GM12891 (cell line): ENCODE results near the gene SLC2A10. TPM values are rescaled to one million over a fixed set of nuclear protein-coding genes. Genes with fewer than 3 reads are reported as not detected.

Experiments
- DNase-seq: peaks from one replicate; pipeline ENCODE4 v3.0.0; 2011; ENCODE audit warnings: low spot score; ENCODE audit not compliant: insufficient read length
- FAIRE-seq: peaks from 2 replicates; lab custom pipeline; 2011; peaks lifted over from hg19 to GRCh38; lab: Jason Lieb, UNC
- PAX5 ChIP-seq: IDR thresholded peaks from 2 replicates; pipeline ENCODE4 v1.6.1; 2011; ENCODE audit warnings: low read length, moderate library complexity, mild to moderate bottlenecking; ENCODE audit not compliant: insufficient read depth, severe bottlenecking
- POLR2A ChIP-seq: IDR thresholded peaks from 2 replicates; pipeline ENCODE4 v1.6.1; 2011; ENCODE audit warnings: low read depth, low read length, control low read depth
- POLR2AphosphoS5 ChIP-seq: IDR thresholded peaks from 2 replicates; pipeline ENCODE4 v1.6.1; 2011; ENCODE audit warnings: low read depth, low read length, control low read depth
- POU2F2 ChIP-seq: IDR thresholded peaks from 2 replicates; pipeline ENCODE4 v1.6.1; 2011; ENCODE audit warnings: low read depth, mild to moderate bottlenecking, control low read depth, low read length, moderate library complexity
- SPI1 ChIP-seq: IDR thresholded peaks from 2 replicates; pipeline ENCODE4 v1.6.1; 2011; ENCODE audit warnings: low read depth, low read length, control low read depth
- TAF1 ChIP-seq: IDR thresholded peaks from 2 replicates; pipeline ENCODE4 v1.6.1; 2011; ENCODE audit warnings: low read depth, low read length, control low read depth
- polyA plus RNA-seq: library from polyadenylated mRNA; unstranded; fragments of >200 nt; gene quantifications from one replicate; pipeline ENCODE4 v1.2.1, GENCODE V29; 2012; ENCODE audit warnings: low read depth, missing spikeins, inconsistent platforms; ENCODE audit not compliant: missing spikeins

The SLC2A10 gene
- not detected for polyA plus RNA-seq

DNA sequence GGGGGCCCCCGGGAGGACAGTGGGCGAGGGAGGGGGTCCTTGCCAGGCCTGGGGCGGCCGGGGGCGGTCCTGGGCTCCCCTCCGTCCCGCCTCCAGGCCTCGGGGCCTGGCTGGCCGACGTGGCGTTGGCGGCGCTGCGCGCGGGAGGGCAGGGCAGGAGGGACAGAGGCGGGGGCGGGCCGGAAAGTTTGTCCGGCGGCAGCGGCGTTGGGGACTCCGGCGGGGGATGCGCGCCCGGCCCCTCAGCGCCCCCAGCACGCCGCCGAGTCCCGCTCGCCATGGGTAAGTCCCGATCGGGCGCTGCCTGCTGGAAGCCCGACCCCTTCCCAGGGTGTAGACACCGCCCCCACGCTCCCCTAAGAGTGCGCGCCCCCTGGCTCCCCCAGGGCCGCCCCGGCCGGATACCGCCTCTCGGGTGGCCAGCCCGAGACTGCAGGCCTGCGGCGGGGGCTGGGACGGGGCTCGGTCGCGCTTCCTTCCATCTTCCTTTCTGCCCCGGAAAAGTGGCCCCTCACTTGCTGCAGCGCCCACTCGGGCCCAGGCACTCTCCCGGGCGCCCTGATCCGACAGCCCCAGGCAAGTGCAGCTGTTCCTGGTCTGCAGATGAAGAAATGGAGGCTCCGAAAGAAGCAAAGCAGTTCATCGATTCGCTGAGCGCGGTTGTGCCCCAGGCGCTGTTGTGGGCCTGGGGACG, at the start of gene SLC2A10:
SLC2A10 (plus strand) TSS at position 191 of the 694 bp plus-strand sequence; CDS start at position 279, 88 bp downstream.
- no peak for TF ChIP-seq POLR2AphosphoS5
- TF ChIP-seq POU2F2, result no peak
- no peak for TF ChIP-seq PAX5
- TF ChIP-seq SPI1, result no peak
- DNase-seq, result no peak
- FAIRE-seq, result no peak

- no peak for TF ChIP-seq PAX5
- no peak for TF ChIP-seq POU2F2
- TF ChIP-seq SPI1, result no peak
- TF ChIP-seq POLR2AphosphoS5, result no peak
- TF ChIP-seq TAF1, result no peak
- FAIRE-seq (no peak), DNase-seq (no peak)
Observed at GRCh38 chr20:46660487-46660886, 49.0 kb upstream of the SLC2A10 start.

GRCh38 chr20:46661659-46662058, 47.8 kb upstream of the SLC2A10 start:
- DNase-seq (no peak), FAIRE-seq (no peak)
- TF ChIP-seq POU2F2 (no peak), POLR2AphosphoS5 (no peak), POLR2A (no peak), PAX5 (no peak), SPI1 (no peak), TAF1 (no peak)

DNA sequence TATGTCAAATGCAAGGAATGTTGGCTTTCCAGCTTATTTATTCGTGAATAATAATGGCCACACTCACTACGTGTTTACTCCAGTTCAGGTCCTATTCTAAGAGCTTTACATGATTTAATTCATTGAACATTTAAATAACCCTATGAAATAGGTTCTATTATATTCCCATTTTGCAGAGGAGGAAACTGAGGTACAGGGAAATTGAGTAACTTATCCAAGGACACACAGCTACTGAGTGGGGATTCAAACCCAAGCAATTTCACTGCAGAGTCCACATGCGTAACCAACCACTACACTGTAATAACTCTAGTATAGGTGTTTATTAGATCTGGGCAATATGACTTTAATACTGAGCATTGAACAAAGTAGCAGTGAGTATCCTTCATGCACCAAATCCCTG, 45.9 kb upstream of the SLC2A10 start:
- TF ChIP-seq POLR2AphosphoS5 (no peak), TAF1 (no peak), POU2F2 (no peak), SPI1 (no peak), PAX5 (no peak), POLR2A (no peak)
- DNase-seq, result no peak
- FAIRE-seq, result no peak

DNA sequence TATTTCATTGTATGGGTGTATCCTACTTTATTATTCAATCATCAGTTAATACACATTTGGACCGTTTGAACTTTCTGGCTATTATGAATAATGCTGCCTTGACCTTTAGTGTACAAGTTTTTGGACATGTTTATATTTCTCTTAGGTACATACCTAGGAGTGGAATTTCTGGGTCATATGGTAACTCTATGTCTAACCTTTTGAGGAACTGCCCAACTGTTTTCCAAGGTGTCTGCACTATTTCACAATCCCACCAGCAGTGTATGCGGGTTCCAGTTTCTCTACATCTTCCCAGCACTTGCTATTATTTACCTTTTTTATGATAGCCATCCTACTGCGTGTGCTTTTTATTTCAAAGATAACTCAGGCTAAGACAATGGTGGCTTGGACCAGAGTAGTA, 43.8 kb upstream of the SLC2A10 start:
- DNase-seq (no peak), FAIRE-seq (no peak)
- no peak for TF ChIP-seq POLR2AphosphoS5
- TF ChIP-seq TAF1, result no peak
- TF ChIP-seq PAX5, result no peak
- TF ChIP-seq POLR2A, result no peak
- TF ChIP-seq POU2F2, result no peak
- no peak for TF ChIP-seq SPI1

GRCh38 chr20:46666306-46666705, 43.1 kb upstream of the SLC2A10 start:
- no peak for FAIRE-seq
- TF ChIP-seq POLR2A, result no peak
- TF ChIP-seq POLR2AphosphoS5, result no peak
- no peak for TF ChIP-seq SPI1
- no peak for TF ChIP-seq TAF1
- no peak for TF ChIP-seq PAX5
- TF ChIP-seq POU2F2, result no peak

DNA sequence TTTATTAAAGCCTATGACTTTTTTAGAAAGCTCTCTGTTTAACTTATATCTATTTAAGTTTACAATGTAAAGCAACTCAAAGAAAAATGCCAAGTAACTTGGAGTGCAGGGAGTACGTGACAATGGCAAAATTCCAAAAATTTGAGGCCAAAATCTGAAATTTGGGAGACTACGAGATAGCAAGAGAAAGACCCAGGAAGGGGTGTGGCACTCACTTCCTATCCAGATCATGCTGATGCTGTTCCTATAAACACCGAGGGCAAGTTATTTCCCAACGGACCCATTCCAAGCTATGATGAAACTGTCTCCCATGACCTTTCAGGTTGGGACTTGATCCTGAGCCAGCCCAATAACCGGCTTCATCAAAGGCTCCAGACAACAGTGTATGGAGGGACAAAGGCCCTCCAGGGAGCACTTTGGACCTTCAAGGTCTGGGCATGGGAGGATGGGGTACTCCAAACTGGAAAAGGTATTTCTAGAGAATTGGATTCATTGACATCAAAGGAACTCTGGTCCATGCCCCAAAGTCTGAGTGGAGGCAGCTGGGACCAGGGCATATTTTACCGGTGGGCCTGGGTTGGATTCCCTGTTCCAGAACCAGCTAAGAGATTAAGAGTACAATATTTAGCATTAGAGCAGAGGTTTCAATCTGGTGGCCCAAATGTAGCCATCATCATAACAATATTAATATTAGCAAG, 42.5 kb upstream of the SLC2A10 start:
- TF ChIP-seq POLR2AphosphoS5, result no peak
- TF ChIP-seq PAX5, result no peak
- TF ChIP-seq POU2F2, result no peak
- no peak for TF ChIP-seq POLR2A
- no peak for TF ChIP-seq TAF1
- no peak for TF ChIP-seq SPI1
- FAIRE-seq, result no peak
- no peak for DNase-seq

More at GRCh38 chr20:46666306-46666705, 43.1 kb upstream of the SLC2A10 start:
- DNase-seq, result no peak

- FAIRE-seq (no peak), DNase-seq (no peak)
- no peak for TF ChIP-seq POLR2A
- no peak for TF ChIP-seq TAF1
- no peak for TF ChIP-seq SPI1
- no peak for TF ChIP-seq POLR2AphosphoS5
- TF ChIP-seq PAX5, result no peak
- no peak for TF ChIP-seq POU2F2
Observed at GRCh38 chr20:46670228-46670584, 39.2 kb upstream of the SLC2A10 start.

DNA sequence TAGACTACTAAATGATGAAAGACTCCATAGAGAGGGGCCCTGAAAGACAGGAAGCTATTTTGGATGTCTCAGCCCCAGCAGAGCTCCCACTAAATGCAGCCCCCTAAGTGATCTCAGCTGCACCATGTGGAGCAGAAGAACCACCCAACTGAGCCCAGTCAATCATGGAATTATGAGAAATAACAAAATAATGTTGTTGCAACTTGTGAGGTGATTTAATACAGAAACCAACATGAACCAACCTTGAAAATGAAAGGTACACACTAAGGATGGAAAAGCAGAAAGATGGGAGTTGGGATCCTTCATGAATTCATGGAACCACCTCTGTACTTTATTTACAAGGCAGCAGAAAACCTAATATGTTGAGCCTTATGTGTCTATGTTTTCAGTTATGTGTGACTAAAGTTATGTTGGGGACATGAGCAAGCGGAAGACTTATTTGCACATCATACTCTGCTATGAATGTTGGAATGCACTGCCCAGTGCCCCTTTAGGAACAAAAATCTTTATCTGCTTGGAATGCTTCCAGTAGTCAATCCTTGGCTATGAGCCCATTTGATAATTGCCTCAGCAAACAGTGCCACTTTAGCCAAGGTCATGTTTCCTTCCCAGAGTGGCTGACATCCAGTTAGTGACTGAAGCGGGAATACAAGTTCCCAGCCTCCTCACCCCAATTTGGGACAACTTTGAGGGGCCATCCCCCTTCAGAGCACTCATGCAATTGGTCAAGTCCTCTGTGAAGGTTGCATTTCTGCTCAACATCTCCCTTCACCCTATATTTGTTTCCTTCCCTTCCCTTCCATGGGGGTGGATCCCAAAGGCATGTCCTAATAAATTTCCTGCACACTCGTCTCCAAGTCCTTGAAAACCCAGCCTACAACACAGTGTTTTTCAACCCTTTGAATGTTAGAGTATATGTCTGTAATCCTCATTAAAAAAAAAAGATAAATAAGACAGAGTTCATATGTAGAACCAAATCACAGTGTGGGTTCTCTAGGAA, 38.6 kb upstream of the SLC2A10 start:
- FAIRE-seq, result no peak
- TF ChIP-seq POLR2AphosphoS5, result no peak
- TF ChIP-seq POLR2A, result no peak
- TF ChIP-seq POU2F2, result no peak
- TF ChIP-seq TAF1, result no peak
- no peak for TF ChIP-seq SPI1
- TF ChIP-seq PAX5, result no peak
- DNase-seq, result no peak
